Transverse colon (tissue), 4 donors: ENCODE results near the gene GPHA2. TPM values are rescaled to one million over a fixed set of nuclear protein-coding genes. Genes with fewer than 3 reads are reported as not detected.
A peak's percentile ranks its signal among the peaks of the same experiment; 100 is the strongest.

ENCODE experiments used
- DNase-seq: peaks from one replicate; pipeline ENCODE4 v3.0.0-alpha.2; 2019
- H3K27ac ChIP-seq, 4 donors: fragments of 200-600 bp; sonication (generic); 2 replicates each; pipeline ENCODE4 v1.5.1; 2016 to 2018; ENCODE audit warnings: inconsistent platforms in 4 of 4
- H3K27me3 ChIP-seq: fragments of 200-600 bp; sonication (generic); 2 replicates; pipeline ENCODE4 v1.5.1; 2017; ENCODE audit warnings: inconsistent platforms
- H3K36me3 ChIP-seq, 4 donors: fragments of 200-600 bp; sonication (generic); 2 replicates each; pipeline ENCODE4 v1.5.1; 2017 to 2019; ENCODE audit warnings: inconsistent platforms in 4 of 4
- H3K4me1 ChIP-seq, 4 donors: fragments of 200-600 bp; sonication (generic); 2 replicates each; pipeline ENCODE4 v1.5.1; 2017 to 2020; ENCODE audit warnings: inconsistent platforms in 4 of 4
- H3K4me3 ChIP-seq, 4 donors: fragments of 200-600 bp; sonication (generic); 1 replicate in 1 of 4; 2 replicates in 3 of 4; pipeline versions ENCODE4 v1.5.1 to v1.6.1; 2017 to 2019; ENCODE audit warnings: inconsistent platforms in 4 of 4
- H3K9me3 ChIP-seq, 2 donors: fragments of 200-600 bp; sonication (generic); 2 replicates each; pipeline ENCODE4 v1.5.1; 2017 to 2019; ENCODE audit warnings: inconsistent platforms in 2 of 2
- CTCF ChIP-seq, 5 experiments: fragments of 200-600 bp in 3 of 5; fragments of 450-650 bp in 2 of 5; sonication (generic) in 3 of 5; IDR thresholded peaks; 1 replicate in 2 of 5; 2 replicates in 3 of 5; pipeline ENCODE4 v1.5.1; 2016 to 2017; ENCODE audit warnings: antibody characterized with exemption in 5 of 5, inconsistent platforms in 3 of 5, mild to moderate bottlenecking in 2 of 5, moderate library complexity in 1 of 5
- EP300 ChIP-seq: sonication (generic); formaldehyde crosslinking; IDR thresholded peaks from one replicate; pipeline ENCODE4 v1.6.1; 2017; ENCODE audit warnings: antibody characterized with exemption, low read depth
- POLR2A ChIP-seq: fragments of 450-650 bp; IDR thresholded peaks from one replicate; pipeline ENCODE4 v1.6.1; 2016; ENCODE audit warnings: antibody characterized with exemption, mild to moderate bottlenecking, moderate library complexity
- POLR2AphosphoS5 ChIP-seq, 3 donors: sonication (generic); formaldehyde crosslinking; IDR thresholded peaks; one replicate each; pipeline ENCODE4 v1.6.1; 2016; ENCODE audit warnings: antibody characterized with exemption in 3 of 3
- WGBS, 2 donors: methylation state at CpG; one replicate each; pipeline ENCODE4 v1.1.5; 2018; ENCODE audit warnings: low coverage in 1 of 2; 5-methylcytosine and 5-hydroxymethylcytosine counted together
- in situ Hi-C, 4 donors: fragments of 200-750 bp; cut with MboI; loops; one replicate each; pipeline versions ENCODE4 v1.15.0 to v1.15.1; 2017; ENCODE audit warnings: low sequenced_read_pairs in 3 of 4, low pct_ligation_motif_present in 1 of 4, low pct_unique_long_range_greater_than_20kb in 1 of 4
- intact Hi-C: fragments of 100-400 bp; cut with DNase I; formaldehyde crosslinking; loops from one replicate; pipeline ENCODE4 v1.15.1; 2023; ENCODE audit warnings: low total_unique reads
- total RNA-seq, 4 donors: library from RNA; depleted of rRNA; stranded (reverse); fragments of >200 nt; gene quantifications; one replicate each; pipeline ENCODE4 v1.1.0, GENCODE V29; 2016

The GPHA2 gene
- total RNA-seq, 4 donors from 2014 or later: 6.0 TPM; not detected in 3

- Histone ChIP-seq H3K36me3 (no peaks in the 10 kb centered on the region), H3K27me3 (no peaks in the 10 kb centered on the region), H3K4me3 (no peak overlapping the region), H3K27ac (no peak overlapping the region), H3K4me1 (no peaks in the 10 kb centered on the region), H3K9me3 (no peaks in the 10 kb centered on the region)
- in situ Hi-C loops: no loop called here
- DNase-seq: no peak
- 57 to 68% methylated on average over 4 of the region's 4 CpGs for WGBS, 2 donors
- no peak for TF ChIP-seq EP300
- TF ChIP-seq POLR2AphosphoS5 (IDR thresholded peaks at IDR 0.05): no peak
- intact Hi-C loops: no loop called here
These were observed 25.0 kb upstream of the GPHA2 start for GRCh38 chr11:64960719-64961118.

GRCh38 chr11:64959498-64959897 is 23.8 kb upstream of the GPHA2 start:
- H3K36me3 ChIP-seq: no peaks in the 10 kb centered on the region
- no peaks in the 10 kb centered on the region for H3K9me3 ChIP-seq
- H3K4me1 ChIP-seq: no peaks in the 10 kb centered on the region
- DNase-seq: no peak
- no peak for TF ChIP-seq EP300
- no peak for TF ChIP-seq CTCF (IDR thresholded peaks at IDR 0.05)
- no peak for TF ChIP-seq POLR2A
- TF ChIP-seq POLR2AphosphoS5 (IDR thresholded peaks at IDR 0.05): no peak
- H3K4me3 ChIP-seq: no peak overlapping the region
- intact Hi-C loops (no loop called here), in situ Hi-C loops (no loop called here)
- no peaks in the 10 kb centered on the region for H3K27me3 ChIP-seq
- no peak overlapping the region for H3K27ac ChIP-seq
- WGBS, 2 donors: 27 to 67% methylated on average over 1 to 3 of the region's 3 CpGs

- Histone ChIP-seq H3K27me3 (no peaks in the 10 kb centered on the region), H3K4me3 (no peak overlapping the region), H3K4me1 (no peaks in the 10 kb centered on the region), H3K36me3 (no peaks in the 10 kb centered on the region), H3K9me3 (no peaks in the 10 kb centered on the region), H3K27ac (peak overlapping the region in 1 of 4 donors; percentile 37)
- no peak for TF ChIP-seq EP300
- 44 to 53% methylated on average over 4 to 5 of the region's 5 CpGs for WGBS, 2 donors
- in situ Hi-C loops (no loop called here), intact Hi-C loops (no loop called here)
- no peak for DNase-seq
These were observed 18.5 kb upstream of the GPHA2 start for GRCh38 chr11:64954201-64954600.

GRCh38 chr11:64951529-64951928 is 15.8 kb upstream of the GPHA2 start:
- 67 to 100% methylated on average over 2 to 4 of the region's 4 CpGs for WGBS, 2 donors
- intact Hi-C loops (no loop called here), in situ Hi-C loops (no loop called here)
- DNase-seq: no peak
- Histone ChIP-seq H3K36me3 (no peaks in the 10 kb centered on the region), H3K4me3 (no peak overlapping the region), H3K27me3 (no peaks in the 10 kb centered on the region), H3K9me3 (no peaks in the 10 kb centered on the region), H3K27ac (no peak overlapping the region), H3K4me1 (no peaks in the 10 kb centered on the region)
- TF ChIP-seq EP300 (no peak), POLR2A (no peak)

GRCh38 chr11:64947208-64947814 is 11.6 kb upstream of the GPHA2 start:
- no peaks in the 10 kb centered on the region for H3K4me1 ChIP-seq
- H3K4me3 ChIP-seq: no peak overlapping the region
- H3K27ac ChIP-seq: no peak overlapping the region
- H3K9me3 ChIP-seq: no peaks in the 10 kb centered on the region
- no peaks in the 10 kb centered on the region for H3K36me3 ChIP-seq
- TF ChIP-seq POLR2AphosphoS5 (IDR thresholded peaks at IDR 0.05) (no peak), POLR2A (no peak), CTCF (IDR thresholded peaks at IDR 0.05) (no peak), EP300 (no peak)
- DNase-seq: no peak
- no peaks in the 10 kb centered on the region for H3K27me3 ChIP-seq
- intact Hi-C loops: no loop called here
- in situ Hi-C loops: no loop called here
- WGBS, 2 donors: 67 to 80% methylated on average over 1 to 5 of the region's 5 CpGs

- WGBS, 2 donors: 75 to 80% methylated on average over 2 to 4 of the region's 4 CpGs
- peaks cover 0 to 8% (median 2%) of the 10 kb centered on the region in 4 donors for H3K36me3 ChIP-seq
- in situ Hi-C loops: no loop called here
- no peaks in the 10 kb centered on the region for H3K27me3 ChIP-seq
- no peaks in the 10 kb centered on the region for H3K9me3 ChIP-seq
- TF ChIP-seq CTCF (IDR thresholded peaks at IDR 0.05) (no peak), POLR2A (no peak), EP300 (no peak)
- no peak overlapping the region for H3K4me3 ChIP-seq
- no peak for DNase-seq
- no peak overlapping the region for H3K27ac ChIP-seq
- intact Hi-C loops: no loop called here
- no peaks in the 10 kb centered on the region for H3K4me1 ChIP-seq
These were observed 846 bp upstream of the GPHA2 start for GRCh38 chr11:64936539-64936938.
